NCI-H2029 treated with DMSO at 0.1 percent for 48 hours (cell line): ENCODE measurements around the gene FNDC3B.

Experiments
- DNase-seq: peaks from one replicate; lab custom pipeline; 2025; lab: John Stamatoyannopoulos, UW

Gene FNDC3B

GRCh38 chr3:172261054-172261453 lies 221.7 kb downstream of the FNDC3B start:
- DNase-seq, result no peak

DNA sequence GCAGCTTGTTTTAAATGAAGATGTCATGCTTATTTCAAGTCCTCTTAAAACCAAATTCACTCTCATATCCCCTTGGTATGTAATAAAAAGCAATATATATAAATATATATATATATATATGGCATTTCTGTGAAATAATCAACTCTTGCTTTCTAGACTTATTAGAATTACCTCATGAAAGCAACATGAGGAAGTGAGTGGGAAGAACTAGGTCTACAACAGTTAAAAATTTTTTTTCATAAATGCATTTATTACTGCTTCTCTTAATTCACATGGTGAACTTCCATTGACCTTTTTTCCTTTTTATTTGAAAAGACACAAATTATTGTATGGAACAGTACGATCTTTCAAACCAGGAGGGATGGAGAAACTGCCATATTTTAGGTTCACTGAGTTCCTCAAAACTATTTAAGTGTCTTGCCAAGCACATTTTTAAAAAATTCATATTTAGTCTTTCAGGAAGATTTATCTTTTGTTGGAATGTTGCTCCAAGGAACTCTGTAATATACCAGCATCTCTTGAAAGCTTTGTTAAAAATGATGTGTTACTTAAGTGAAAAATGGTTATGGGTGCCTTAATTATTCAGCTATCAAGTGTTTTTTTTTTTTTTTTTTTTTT lies 223.7 kb downstream of the FNDC3B start:
- no peak for DNase-seq

GRCh38 chr3:172263781-172264486 lies 224.6 kb downstream of the FNDC3B start:
- DNase-seq, result no peak

- no peak for DNase-seq
Observed at GRCh38 chr3:172266103-172266502, 226.7 kb downstream of the FNDC3B start.

DNA sequence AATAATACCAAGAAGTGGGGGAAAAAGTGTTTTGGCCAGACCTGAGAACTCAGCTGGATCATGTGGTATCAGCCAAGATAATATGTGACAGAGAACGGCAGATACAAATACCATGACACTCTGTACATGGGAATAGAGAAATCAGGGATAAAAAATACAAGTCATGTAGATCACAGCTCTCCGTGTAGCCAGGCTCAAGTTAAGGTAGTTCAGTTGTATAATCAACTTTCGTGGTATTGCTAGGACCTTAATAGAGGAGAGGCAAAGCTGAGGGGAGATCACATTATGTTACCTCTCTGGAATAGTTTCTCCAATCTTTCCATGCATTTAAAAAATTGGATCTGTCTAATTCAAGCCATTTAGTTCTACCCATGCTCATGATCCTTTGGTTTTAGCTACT lies 229.0 kb downstream of the FNDC3B start:
- no peak for DNase-seq

DNA sequence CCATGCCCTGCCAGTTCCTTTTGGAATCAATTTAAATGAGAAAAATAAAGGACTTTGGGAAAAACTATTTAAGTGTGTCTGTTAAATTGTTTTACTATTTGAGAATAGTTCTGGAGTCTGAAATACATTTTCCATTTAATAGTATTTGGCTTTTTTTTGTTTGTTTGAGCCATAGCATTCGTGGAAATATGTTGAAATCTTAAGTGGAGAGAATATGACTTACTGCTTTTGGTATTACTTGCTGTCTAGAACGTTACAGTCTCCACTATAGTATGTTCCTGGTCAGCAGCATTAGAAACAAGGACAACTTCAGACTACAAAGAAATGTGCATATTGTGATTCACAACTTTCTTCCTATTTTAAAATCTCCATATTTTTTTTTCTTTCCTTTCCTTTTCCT lies 229.5 kb downstream of the FNDC3B start:
- DNase-seq, result no peak

GRCh38 chr3:172270557-172271166 lies 231.3 kb downstream of the FNDC3B start:
- DNase-seq, result no peak

- no peak for DNase-seq
Observed at GRCh38 chr3:172271386-172271976, 232.1 kb downstream of the FNDC3B start.

GRCh38 chr3:172272698-172273097 lies 233.3 kb downstream of the FNDC3B start:
- no peak for DNase-seq

GRCh38 chr3:172273378-172273777 lies 234.0 kb downstream of the FNDC3B start:
- no peak for DNase-seq

- no peak for DNase-seq
Observed at GRCh38 chr3:172274906-172275305, 235.5 kb downstream of the FNDC3B start.

- no peak for DNase-seq
Observed at GRCh38 chr3:172275586-172275985, 236.2 kb downstream of the FNDC3B start.

GRCh38 chr3:172276103-172276502 lies 236.7 kb downstream of the FNDC3B start:
- no peak for DNase-seq

DNA sequence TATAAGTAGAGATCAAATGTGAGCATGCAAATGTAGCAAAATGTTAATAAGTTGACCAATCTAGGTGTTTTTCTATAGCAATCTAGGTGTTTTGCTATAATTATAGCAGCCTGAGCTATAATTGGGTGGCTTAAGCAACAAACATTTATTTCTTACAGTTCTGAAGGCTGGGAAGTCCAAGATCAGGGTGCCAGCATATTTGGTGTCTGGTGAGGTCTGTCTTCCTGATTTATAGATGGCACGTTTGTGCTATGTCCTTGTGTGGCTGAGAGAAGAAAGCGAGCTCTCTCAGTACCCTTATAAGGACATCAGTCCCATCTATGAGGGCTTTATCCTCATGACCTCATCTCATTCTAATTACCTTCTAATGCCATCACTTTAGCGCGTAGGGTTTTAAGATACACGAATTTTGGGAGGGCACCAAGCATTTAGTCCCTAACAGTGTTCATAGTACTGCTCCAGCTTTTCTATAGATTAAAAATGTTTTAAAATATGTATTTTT lies 237.8 kb downstream of the FNDC3B start:
- DNase-seq, result peak; percentile 29

DNA sequence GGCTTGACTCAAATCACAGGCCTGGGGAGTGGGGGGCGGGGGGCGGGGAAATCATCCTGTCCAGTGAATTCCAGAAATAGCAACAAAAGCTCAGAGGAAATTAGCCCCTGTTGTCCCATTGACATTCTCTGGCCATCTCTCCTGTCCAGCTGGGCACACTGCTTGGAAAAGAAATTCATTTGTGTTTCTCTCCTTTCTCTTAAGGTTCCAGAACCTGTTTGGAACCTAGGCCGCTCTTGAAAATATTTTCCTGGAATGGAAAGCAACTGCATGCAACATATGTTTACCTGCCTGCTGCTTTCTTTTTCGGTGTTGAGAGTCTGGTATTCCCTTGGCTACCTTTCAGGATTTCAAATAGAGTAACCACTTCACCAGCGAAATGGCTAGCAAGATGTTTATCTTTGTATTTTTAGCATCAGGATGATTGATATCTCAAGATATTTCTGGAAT lies 239.8 kb downstream of the FNDC3B start:
- peak; percentile 90 for DNase-seq

GRCh38 chr3:172279974-172280373 lies 240.6 kb downstream of the FNDC3B start:
- DNase-seq, result no peak

- no peak for DNase-seq
Observed at GRCh38 chr3:172280406-172281051, 241.2 kb downstream of the FNDC3B start.

GRCh38 chr3:172281884-172282283 lies 242.5 kb downstream of the FNDC3B start:
- no peak for DNase-seq

- no peak for DNase-seq
Observed at GRCh38 chr3:172282850-172283249, 243.5 kb downstream of the FNDC3B start.

- no peak for DNase-seq
Observed at GRCh38 chr3:172283841-172284357, 244.5 kb downstream of the FNDC3B start.

GRCh38 chr3:172285844-172286243 lies 246.5 kb downstream of the FNDC3B start:
- no peak for DNase-seq

DNA sequence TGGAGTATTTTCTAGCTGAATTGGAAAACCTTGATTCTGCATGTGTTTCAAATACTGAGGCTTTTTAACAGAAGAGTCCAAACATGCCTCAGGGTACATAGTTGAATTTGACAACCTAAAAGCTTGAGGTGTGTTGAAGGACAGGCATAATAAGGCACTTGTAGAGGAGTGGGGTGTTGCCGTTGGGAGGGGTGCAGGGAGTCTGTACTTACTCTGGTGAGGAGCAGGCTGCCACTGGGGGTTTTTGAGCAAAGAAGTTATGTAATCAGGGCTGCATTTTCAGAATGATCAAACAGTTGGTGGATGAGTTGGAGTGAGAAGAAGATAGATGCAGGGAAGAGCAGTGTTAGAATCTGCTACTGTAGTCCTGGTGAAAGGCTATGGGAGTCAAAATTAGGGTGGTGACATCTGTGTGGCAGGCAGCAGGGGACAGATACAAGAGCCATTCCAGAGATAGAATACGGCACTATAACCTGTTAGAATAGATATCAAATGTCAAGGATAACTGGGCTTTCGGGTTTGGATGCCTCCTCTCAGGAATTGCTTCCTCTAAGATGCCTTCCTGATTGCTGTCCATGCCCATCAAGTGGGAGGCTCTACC lies 247.3 kb downstream of the FNDC3B start:
- DNase-seq, result no peak
